Ascending aorta (tissue), 2 donors: ENCODE data around the gene DNAJB2. TPM values are rescaled to one million over a fixed set of nuclear protein-coding genes. Genes with fewer than 3 reads are reported as not detected.

Experiments used
- DNase-seq, 2 donors: peaks; one replicate each; pipeline ENCODE4 v3.0.0-alpha.2; 2019; ENCODE audit warnings: low spot score in 2 of 2
- H3K27ac ChIP-seq, 2 donors: fragments of 200-600 bp; sonication (generic); one replicate each; pipeline ENCODE4 v1.5.1; 2016 to 2017; ENCODE audit warnings: mild to moderate bottlenecking in 1 of 2
- H3K27me3 ChIP-seq: fragments of 200-600 bp; sonication (generic); one replicate; pipeline ENCODE4 v1.5.1; 2017
- H3K36me3 ChIP-seq, 2 donors: fragments of 200-600 bp; sonication (generic); one replicate each; pipeline ENCODE4 v1.5.1; 2016
- H3K4me1 ChIP-seq, 2 donors: fragments of 200-600 bp; sonication (generic); one replicate each; pipeline ENCODE4 v1.5.1; 2016 to 2017; ENCODE audit warnings: mild to moderate bottlenecking in 1 of 2
- H3K4me3 ChIP-seq, 2 donors: fragments of 200-600 bp; sonication (generic); one replicate each; pipeline ENCODE4 v1.5.1; 2016 to 2017; ENCODE audit warnings: mild to moderate bottlenecking in 1 of 2
- H3K9me3 ChIP-seq, 2 donors: fragments of 200-600 bp; sonication (generic); one replicate each; pipeline ENCODE4 v1.5.1; 2016
- intact Hi-C: fragments of 100-400 bp; cut with DNase I; formaldehyde crosslinking; loops from one replicate; pipeline ENCODE4 v1.15.1; 2023
- total RNA-seq: library from RNA; depleted of rRNA; stranded (reverse); fragments of >200 nt; gene quantifications from one replicate; pipeline ENCODE4 v1.1.0, GENCODE V29; 2016
- TF ChIP-seq, protein P1 (sequence below), 3 experiments: fragments of 200-600 bp in 2 of 3; fragments of 450-650 bp in 1 of 3; sonication (generic) in 2 of 3; IDR thresholded peaks; one replicate each; pipeline ENCODE4 v1.5.1; 2016 to 2019; ENCODE audit warnings: antibody characterized with exemption in 3 of 3, mild to moderate bottlenecking in 1 of 3, moderate library complexity in 1 of 3

Gene DNAJB2
- total RNA-seq, 1 donor from 2014 or later, result 51.0 TPM

DNA sequence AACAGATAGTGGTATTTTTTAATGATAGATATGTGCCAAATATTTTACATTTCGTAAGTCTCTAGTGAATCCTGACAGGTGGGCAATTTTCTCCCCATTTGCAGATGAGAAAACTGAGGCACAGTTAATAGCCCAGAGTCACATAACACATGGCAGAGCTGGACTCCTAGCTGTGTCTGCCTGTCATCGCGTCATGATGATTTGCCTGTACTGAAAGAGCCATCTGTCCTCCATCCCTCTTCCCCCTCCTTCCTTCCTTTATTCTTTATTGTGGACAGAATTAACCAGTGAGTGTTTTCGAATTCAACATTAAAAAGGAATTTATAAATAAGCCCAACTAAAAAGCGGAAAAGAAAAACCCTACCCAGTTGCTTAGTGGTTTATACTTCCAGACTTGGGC lies 3.2 kb downstream of the DNAJB2 start:
- TF ChIP-seq, protein P1, sequence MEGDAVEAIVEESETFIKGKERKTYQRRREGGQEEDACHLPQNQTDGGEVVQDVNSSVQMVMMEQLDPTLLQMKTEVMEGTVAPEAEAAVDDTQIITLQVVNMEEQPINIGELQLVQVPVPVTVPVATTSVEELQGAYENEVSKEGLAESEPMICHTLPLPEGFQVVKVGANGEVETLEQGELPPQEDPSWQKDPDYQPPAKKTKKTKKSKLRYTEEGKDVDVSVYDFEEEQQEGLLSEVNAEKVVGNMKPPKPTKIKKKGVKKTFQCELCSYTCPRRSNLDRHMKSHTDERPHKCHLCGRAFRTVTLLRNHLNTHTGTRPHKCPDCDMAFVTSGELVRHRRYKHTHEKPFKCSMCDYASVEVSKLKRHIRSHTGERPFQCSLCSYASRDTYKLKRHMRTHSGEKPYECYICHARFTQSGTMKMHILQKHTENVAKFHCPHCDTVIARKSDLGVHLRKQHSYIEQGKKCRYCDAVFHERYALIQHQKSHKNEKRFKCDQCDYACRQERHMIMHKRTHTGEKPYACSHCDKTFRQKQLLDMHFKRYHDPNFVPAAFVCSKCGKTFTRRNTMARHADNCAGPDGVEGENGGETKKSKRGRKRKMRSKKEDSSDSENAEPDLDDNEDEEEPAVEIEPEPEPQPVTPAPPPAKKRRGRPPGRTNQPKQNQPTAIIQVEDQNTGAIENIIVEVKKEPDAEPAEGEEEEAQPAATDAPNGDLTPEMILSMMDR (IDR thresholded peaks at IDR 0.05), result no peak
- Histone ChIP-seq H3K27me3 (no peaks in the 10 kb centered on the region), H3K9me3 (no peaks in the 10 kb centered on the region), H3K4me3 (no peak overlapping the region), H3K27ac (no peak overlapping the region), H3K4me1 (peaks cover 6 to 40% of the 10 kb centered on the region in 2 donors), H3K36me3 (peaks cover 39 to 53% of the 10 kb centered on the region in 2 donors)
- DNase-seq, result no peak
- intact Hi-C loops, result no loop called here

DNA sequence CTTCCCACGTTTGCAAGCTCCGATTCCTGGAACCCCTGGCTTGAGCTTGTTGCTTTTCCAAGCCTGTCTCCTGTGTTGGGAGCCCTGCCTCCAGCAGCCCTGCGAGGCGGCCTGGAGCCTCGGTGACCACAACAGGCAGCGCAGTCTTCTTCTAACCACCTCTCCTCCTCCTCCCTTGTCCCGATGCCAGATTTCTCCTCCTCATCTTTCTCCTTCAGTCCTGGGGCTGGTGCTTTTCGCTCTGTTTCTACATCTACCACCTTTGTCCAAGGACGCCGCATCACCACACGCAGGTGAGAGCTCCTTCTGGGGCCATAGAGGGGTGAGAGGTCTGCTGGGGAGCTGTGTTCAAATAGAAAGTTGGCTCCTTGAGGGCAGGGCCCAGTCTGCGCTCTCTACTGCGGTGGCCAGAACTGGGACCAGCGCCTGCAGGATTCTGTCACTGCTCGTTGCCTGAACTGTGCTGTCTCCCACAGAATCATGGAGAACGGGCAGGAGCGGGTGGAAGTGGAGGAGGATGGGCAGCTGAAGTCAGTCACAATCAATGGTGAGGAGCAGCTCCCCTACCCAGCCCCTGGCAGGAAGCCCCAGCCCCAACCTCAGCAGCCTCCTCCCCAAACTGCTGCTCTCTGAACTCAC lies 3.9 kb downstream of the DNAJB2 start:
- no peaks in the 10 kb centered on the region for H3K9me3 ChIP-seq
- no peak for DNase-seq
- H3K27ac ChIP-seq, result no peak overlapping the region
- TF ChIP-seq, protein P1 (IDR thresholded peaks at IDR 0.05), result no peak
- H3K4me1 ChIP-seq, result peaks cover 6 to 33% of the 10 kb centered on the region in 2 donors
- no peak overlapping the region for H3K4me3 ChIP-seq
- intact Hi-C loops, result no loop called here
- peaks cover 39 to 53% of the 10 kb centered on the region in 2 donors for H3K36me3 ChIP-seq
- H3K27me3 ChIP-seq, result no peaks in the 10 kb centered on the region

DNA sequence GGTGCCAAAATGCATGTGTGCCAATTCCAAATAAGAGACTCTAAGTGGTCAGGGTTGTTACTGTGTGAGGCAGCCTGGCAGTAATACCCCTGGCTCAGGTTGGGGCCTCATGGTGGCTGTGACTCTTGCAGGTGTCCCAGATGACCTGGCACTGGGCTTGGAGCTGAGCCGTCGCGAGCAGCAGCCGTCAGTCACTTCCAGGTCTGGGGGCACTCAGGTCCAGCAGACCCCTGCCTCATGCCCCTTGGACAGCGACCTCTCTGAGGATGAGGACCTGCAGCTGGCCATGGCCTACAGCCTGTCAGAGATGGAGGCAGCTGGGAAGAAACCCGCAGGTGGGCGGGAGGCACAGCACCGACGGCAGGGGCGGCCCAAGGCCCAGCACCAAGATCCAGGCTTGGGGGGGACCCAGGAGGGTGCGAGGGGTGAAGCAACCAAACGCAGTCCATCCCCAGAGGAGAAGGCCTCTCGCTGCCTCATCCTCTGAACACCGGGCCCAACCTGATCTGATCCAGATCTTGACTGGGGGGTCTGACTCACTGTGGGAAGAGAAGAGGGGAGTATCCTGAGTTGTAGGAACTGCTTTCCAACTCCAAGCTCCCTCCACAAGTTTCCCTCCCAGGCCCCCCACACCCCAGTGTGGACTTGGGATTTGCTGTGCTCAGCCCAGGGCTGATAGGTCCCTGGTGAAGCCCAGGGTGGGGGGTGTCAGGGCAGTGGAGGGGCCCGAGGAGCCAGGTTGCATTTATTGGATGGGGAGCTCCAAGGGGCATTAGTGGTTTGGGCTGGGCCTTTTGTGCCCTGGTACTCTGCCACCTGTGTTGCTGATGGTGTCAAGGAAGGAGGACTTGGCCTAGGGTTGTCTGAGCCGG lies 5.6 kb downstream of the DNAJB2 start:
- TF ChIP-seq, protein P1 (IDR thresholded peaks at IDR 0.05), result no peak
- peaks cover 9 to 30% of the 10 kb centered on the region in 2 donors for H3K4me1 ChIP-seq

DNA sequence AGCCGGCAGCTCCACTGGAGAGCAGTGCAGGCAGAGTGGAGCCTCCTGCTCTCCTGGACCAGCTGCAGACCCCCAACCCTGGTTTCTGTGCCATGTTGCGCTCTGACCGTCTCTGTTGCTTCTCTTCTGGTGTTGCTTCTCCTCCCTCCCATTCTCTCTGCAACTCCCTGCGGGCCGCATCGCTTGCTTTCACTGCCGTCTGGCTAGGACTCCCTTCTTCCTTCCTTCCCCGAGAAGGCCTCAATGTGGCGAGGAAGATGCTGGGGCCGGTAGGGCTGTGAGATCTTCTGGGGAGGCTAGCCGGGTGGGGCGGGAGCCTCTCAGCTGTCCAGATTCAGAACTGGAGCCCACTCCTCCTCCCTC lies 6.2 kb downstream of the DNAJB2 start:
- Histone ChIP-seq H3K27me3 (no peaks in the 10 kb centered on the region), H3K36me3 (peaks cover 39 to 53% of the 10 kb centered on the region in 2 donors), H3K9me3 (no peaks in the 10 kb centered on the region), H3K4me3 (no peak overlapping the region), H3K27ac (peak overlapping the region in 1 of 2 donors; percentile 71), H3K4me1 (peaks cover 5 to 29% of the 10 kb centered on the region in 2 donors)
- intact Hi-C loops, result no loop called here
- TF ChIP-seq, protein P1 (IDR thresholded peaks at IDR 0.05), result no peak
- DNase-seq, result no peak

More for the DNA sequence above, 5.6 kb downstream of the DNAJB2 start:
- Histone ChIP-seq H3K27me3 (no peaks in the 10 kb centered on the region), H3K9me3 (no peaks in the 10 kb centered on the region), H3K27ac (peak overlapping the region in 1 of 2 donors; percentile 71), H3K36me3 (peaks cover 39 to 53% of the 10 kb centered on the region in 2 donors), H3K4me3 (no peak overlapping the region)
- intact Hi-C loops, result no loop called here
- DNase-seq, result no peak

DNA sequence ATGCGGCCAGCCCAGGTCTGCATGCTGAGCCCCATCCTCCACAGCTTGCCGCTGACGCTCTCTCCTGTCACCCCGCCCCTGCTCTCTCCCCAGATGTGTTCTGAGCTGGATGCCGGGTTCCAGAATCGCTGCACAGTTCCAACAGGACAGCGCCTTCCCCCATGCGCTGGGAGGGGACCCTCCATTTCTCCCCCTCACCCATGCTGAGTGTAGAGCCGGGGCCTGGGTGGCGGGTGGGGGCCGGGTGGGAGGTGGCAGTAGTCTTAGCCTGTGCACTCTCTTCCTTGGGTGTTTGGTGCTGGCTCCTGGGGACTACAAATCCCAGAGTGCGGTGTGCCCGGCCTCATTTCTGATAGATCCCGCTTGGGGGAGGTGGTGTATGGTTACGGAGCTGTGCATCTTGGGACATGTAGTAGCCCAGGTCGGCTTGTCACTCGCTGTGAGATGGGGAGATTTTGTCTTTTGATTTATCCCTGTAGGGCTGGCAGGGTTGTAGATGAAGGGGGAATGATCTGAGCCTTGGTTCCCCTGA lies 6.8 kb downstream of the DNAJB2 start:
- Histone ChIP-seq H3K4me3 (no peak overlapping the region), H3K4me1 (peaks cover 5 to 23% of the 10 kb centered on the region in 2 donors), H3K27me3 (no peaks in the 10 kb centered on the region), H3K36me3 (peaks cover 39 to 48% of the 10 kb centered on the region in 2 donors), H3K27ac (peak overlapping the region; percentile 53 to 71), H3K9me3 (no peaks in the 10 kb centered on the region)
- TF ChIP-seq, protein P1 (IDR thresholded peaks at IDR 0.05), result no peak
- intact Hi-C loops, result no loop called here
- DNase-seq, result no peak
